GM23338 (cell line): ENCODE results near the gene RGPD4. TPM values are rescaled to one million over a fixed set of nuclear protein-coding genes. Genes with fewer than 3 reads are reported as not detected.
"Not testable (repeated sequence)": the region's sequence is repeated elsewhere in the genome, so short reads cannot be mapped to it uniquely, and the experiment has no call there.

Experiments used
- ATAC-seq: fragments of 200-7000 bp; cut with Tn5 transposase; 3 replicates; pipeline ENCODE4 v1.9.1; 2020
- DNase-seq: peaks from one replicate; pipeline ENCODE4 v3.0.0-alpha.2; 2015; ENCODE audit warnings: low spot score
- H2AFZ ChIP-seq: fragments of 200-600 bp; sonication (generic); 2 replicates; pipeline ENCODE4 v1.8.0; 2016; ENCODE audit warnings: antibody characterized with exemption, mild to moderate bottlenecking, moderate library complexity
- H3F3A ChIP-seq: fragments of 200-600 bp; sonication (generic); replicated peaks from 2 replicates; pipeline ENCODE4 v1.8.0; 2017; ENCODE audit warnings: antibody characterized with exemption, mixed run types, low read depth
- H3K27ac ChIP-seq: fragments of 200-600 bp; sonication (generic); 2 replicates; pipeline ENCODE4 v1.6.1; 2016; ENCODE audit warnings: low read depth
- H3K27me3 ChIP-seq: fragments of 200-600 bp; sonication (generic); 2 replicates; pipeline ENCODE4 v1.8.0; 2016; ENCODE audit warnings: mild to moderate bottlenecking, mixed run types, moderate library complexity; ENCODE audit not compliant: insufficient read depth
- H3K36me3 ChIP-seq: fragments of 200-600 bp; sonication (generic); 2 replicates; pipeline ENCODE4 v1.8.0; 2016; ENCODE audit warnings: mild to moderate bottlenecking; ENCODE audit not compliant: insufficient read depth
- H3K4me1 ChIP-seq: fragments of 200-600 bp; sonication (generic); 2 replicates; pipeline ENCODE4 v1.8.0; 2016; ENCODE audit warnings: mild to moderate bottlenecking, moderate library complexity; ENCODE audit not compliant: insufficient read depth
- H3K4me2 ChIP-seq: fragments of 200-600 bp; sonication (generic); 2 replicates; pipeline ENCODE4 v1.7.1; 2017; ENCODE audit warnings: mixed run types
- H3K4me3 ChIP-seq: fragments of 200-600 bp; sonication (generic); 2 replicates; pipeline ENCODE4 v1.6.1; 2016; ENCODE audit warnings: mixed run types
- H3K79me2 ChIP-seq: fragments of 200-600 bp; sonication (generic); replicated peaks from 2 replicates; pipeline ENCODE4 v1.8.0; 2017; ENCODE audit warnings: mild to moderate bottlenecking; ENCODE audit not compliant: insufficient read depth
- H3K9me2 ChIP-seq: fragments of 200-600 bp; sonication (generic); 2 replicates; pipeline ENCODE4 v1.8.0; 2017; ENCODE audit not compliant: insufficient read depth
- H4K20me1 ChIP-seq: fragments of 200-600 bp; sonication (generic); replicated peaks from 2 replicates; pipeline ENCODE4 v1.8.0; 2017; ENCODE audit warnings: mild to moderate bottlenecking; ENCODE audit not compliant: insufficient read depth
- H3K27ac Mint-ChIP-seq: 2 replicates; pipeline ENCODE4 v1.8.0; 2020; ENCODE audit warnings: inconsistent platforms, mild to moderate bottlenecking, moderate library complexity, mixed read lengths
- H3K27me3 Mint-ChIP-seq: 3 replicates; pipeline ENCODE4 v1.8.0; 2022; ENCODE audit warnings: low read depth, mild to moderate bottlenecking, moderate library complexity, mixed read lengths, inconsistent platforms; ENCODE audit not compliant: insufficient read depth, poor library complexity
- H3K36me3 Mint-ChIP-seq: 3 replicates; pipeline ENCODE4 v1.8.0; 2021; ENCODE audit warnings: low read depth, mild to moderate bottlenecking, inconsistent platforms, moderate library complexity, mixed read lengths
- H3K4me1 Mint-ChIP-seq: 3 replicates; pipeline ENCODE4 v1.8.0; 2020; ENCODE audit warnings: mild to moderate bottlenecking, inconsistent platforms, mixed read lengths
- H3K4me3 Mint-ChIP-seq: 3 replicates; pipeline ENCODE4 v1.8.0; 2021; ENCODE audit warnings: moderate library complexity, mild to moderate bottlenecking, inconsistent platforms, mixed read lengths
- H3K9me3 Mint-ChIP-seq: 3 replicates; pipeline ENCODE4 v1.8.0; 2020; ENCODE audit warnings: moderate library complexity, mild to moderate bottlenecking, inconsistent platforms, mixed read lengths
- ZNF114 ChIP-seq: fragments of 250-450 bp; sonication (Bioruptor Pico); IDR thresholded peaks from 2 replicates; pipeline ENCODE4 v1.5.0; 2020; ENCODE audit warnings: mild to moderate bottlenecking, moderate library complexity
- ZNF462 ChIP-seq: fragments of 250-450 bp; sonication (Bioruptor Pico); IDR thresholded peaks from 2 replicates; pipeline ENCODE4 v1.5.0; 2020; ENCODE audit warnings: mild to moderate bottlenecking, moderate library complexity
- polyA plus RNA-seq: library from polyadenylated mRNA; unstranded; fragments of >200 nt; fragmentation: Nextera tagmentation; extraction: Ambion mirVana; gene quantifications from 2 replicates; pipeline ENCODE4 v1.2.1, GENCODE V29; 2016
- total RNA-seq: library from RNA; depleted of rRNA; stranded (reverse); fragments of >200 nt; shearing (Covaris generic); gene quantifications from 2 replicates; pipeline ENCODE4 v1.2.3, GENCODE V29; 2014

Gene RGPD4
- total and polyA plus RNA-seq, 2 experiments from 2014 or later = not detected

GRCh38 chr2:107825206-107825563 lies 1.5 kb upstream of the RGPD4 start (continued):
- no peak for TF ChIP-seq ZNF462 (CRISPR knock-in tag)
- no peak for TF ChIP-seq ZNF114

- H3K4me3 ChIP-seq, H3K9me3 Mint-ChIP-seq: not testable (repeated sequence)
Observed at GRCh38 chr2:107829514-107829913, 2.8 kb downstream of the RGPD4 start.

GRCh38 chr2:107833152-107833551 lies 6.5 kb downstream of the RGPD4 start:
- not testable (repeated sequence) for H3K9me2 ChIP-seq, H3K27ac ChIP-seq, H2AFZ ChIP-seq, H3K4me3 ChIP-seq, H3K4me2 ChIP-seq, H3F3A ChIP-seq, H3K27me3 Mint-ChIP-seq, DNase-seq, H3K4me3 Mint-ChIP-seq, H3K27ac Mint-ChIP-seq, H4K20me1 ChIP-seq, H3K36me3 Mint-ChIP-seq, H3K79me2 ChIP-seq, H3K36me3 ChIP-seq, H3K27me3 ChIP-seq, ATAC-seq, H3K4me1 Mint-ChIP-seq, H3K9me3 Mint-ChIP-seq, H3K4me1 ChIP-seq

More at GRCh38 chr2:107829514-107829913, 2.8 kb downstream of the RGPD4 start:
- not testable (repeated sequence) for H3F3A ChIP-seq, H3K27me3 Mint-ChIP-seq, H3K4me1 Mint-ChIP-seq, H3K27me3 ChIP-seq, H3K27ac ChIP-seq, H3K36me3 Mint-ChIP-seq, H3K4me2 ChIP-seq, H3K36me3 ChIP-seq, H3K4me3 Mint-ChIP-seq, H3K4me1 ChIP-seq, H4K20me1 ChIP-seq, ATAC-seq, DNase-seq, H3K79me2 ChIP-seq, H3K27ac Mint-ChIP-seq, H2AFZ ChIP-seq, H3K9me2 ChIP-seq
